WTC11 (cell line): ENCODE measurements around the gene NEDD1.

ENCODE experiments used
- CBFB ChIP-seq: sonication (generic); formaldehyde crosslinking; IDR thresholded peaks from 2 replicates; pipeline ENCODE4 v1.8.1; 2022; ENCODE audit warnings: mild to moderate bottlenecking, low read depth, missing genetic modification reagents
- CREB1 ChIP-seq: sonication (generic); formaldehyde crosslinking; IDR thresholded peaks from 2 replicates; pipeline ENCODE4 v1.8.0; 2023; ENCODE audit warnings: mild to moderate bottlenecking, missing genetic modification reagents
- CTCF ChIP-seq: fragments of 200-600 bp; IDR thresholded peaks from 2 replicates; pipeline ENCODE4 v1.8.0; 2022; ENCODE audit warnings: antibody characterized with exemption
- ETV6 ChIP-seq: sonication (generic); formaldehyde crosslinking; IDR thresholded peaks from 2 replicates; pipeline ENCODE4 v1.8.1; 2022; ENCODE audit warnings: mild to moderate bottlenecking, missing genetic modification reagents
- FOXP4 ChIP-seq: sonication (generic); formaldehyde crosslinking; IDR thresholded peaks from 2 replicates; pipeline ENCODE4 v1.8.0; 2022; ENCODE audit warnings: mild to moderate bottlenecking, missing genetic modification reagents
- NFE2L1 ChIP-seq: sonication (generic); formaldehyde crosslinking; IDR thresholded peaks from 2 replicates; pipeline ENCODE4 v1.8.1; 2023; ENCODE audit warnings: missing genetic modification reagents
- NR2C2 ChIP-seq: sonication (generic); formaldehyde crosslinking; IDR thresholded peaks from 2 replicates; pipeline ENCODE4 v1.8.0; 2022; ENCODE audit warnings: mild to moderate bottlenecking, missing genetic modification reagents
- SMAD3 ChIP-seq: sonication (generic); formaldehyde crosslinking; IDR thresholded peaks from 2 replicates; pipeline ENCODE4 v1.8.0; 2022; ENCODE audit warnings: missing genetic modification reagents, mild to moderate bottlenecking, borderline replicate concordance
- TCF7 ChIP-seq: sonication (generic); formaldehyde crosslinking; IDR thresholded peaks from 2 replicates; pipeline ENCODE4 v1.8.0; 2022; ENCODE audit warnings: mild to moderate bottlenecking, low read depth, missing genetic modification reagents, moderate library complexity
- TEAD4 ChIP-seq: sonication (generic); formaldehyde crosslinking; IDR thresholded peaks from 2 replicates; pipeline ENCODE4 v1.8.0; 2022; ENCODE audit warnings: mild to moderate bottlenecking, missing genetic modification reagents
- ZBTB43 ChIP-seq: sonication (generic); formaldehyde crosslinking; IDR thresholded peaks from 2 replicates; pipeline ENCODE4 v1.8.1; 2023; ENCODE audit warnings: mild to moderate bottlenecking, missing genetic modification reagents
- ZNF121 ChIP-seq: sonication (generic); formaldehyde crosslinking; IDR thresholded peaks from 2 replicates; pipeline ENCODE4 v1.8.0; 2023; ENCODE audit warnings: missing genetic modification reagents
- TF ChIP-seq, protein P1 (sequence below): sonication (generic); formaldehyde crosslinking; IDR thresholded peaks from 2 replicates; pipeline ENCODE4 v1.8.1; 2023; ENCODE audit warnings: mild to moderate bottlenecking, missing genetic modification reagents, moderate library complexity
- TF ChIP-seq, protein P2 (sequence below): sonication (generic); formaldehyde crosslinking; IDR thresholded peaks from 2 replicates; pipeline ENCODE4 v1.8.0; 2023; ENCODE audit warnings: missing genetic modification reagents

GRCh38 chr12:96919510-96920210 lies 12.6 kb downstream of the NEDD1 start:
- TF ChIP-seq CTCF (no peak), TEAD4 (CRISPR knock-in tag) (no peak), CBFB (no peak), ZNF121 (CRISPR knock-in tag) (no peak), ZBTB43 (no peak), NFE2L1 (CRISPR knock-in tag) (no peak), CREB1 (no peak), ETV6 (CRISPR knock-in tag) (no peak), NR2C2 (no peak), SMAD3 (no peak), TCF7 (CRISPR knock-in tag) (no peak), FOXP4 (CRISPR knock-in tag) (no peak)
- TF ChIP-seq, protein P1, sequence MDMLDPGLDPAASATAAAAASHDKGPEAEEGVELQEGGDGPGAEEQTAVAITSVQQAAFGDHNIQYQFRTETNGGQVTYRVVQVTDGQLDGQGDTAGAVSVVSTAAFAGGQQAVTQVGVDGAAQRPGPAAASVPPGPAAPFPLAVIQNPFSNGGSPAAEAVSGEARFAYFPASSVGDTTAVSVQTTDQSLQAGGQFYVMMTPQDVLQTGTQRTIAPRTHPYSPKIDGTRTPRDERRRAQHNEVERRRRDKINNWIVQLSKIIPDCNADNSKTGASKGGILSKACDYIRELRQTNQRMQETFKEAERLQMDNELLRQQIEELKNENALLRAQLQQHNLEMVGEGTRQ (CRISPR knock-in tag), result no peak
- TF ChIP-seq, protein P2, sequence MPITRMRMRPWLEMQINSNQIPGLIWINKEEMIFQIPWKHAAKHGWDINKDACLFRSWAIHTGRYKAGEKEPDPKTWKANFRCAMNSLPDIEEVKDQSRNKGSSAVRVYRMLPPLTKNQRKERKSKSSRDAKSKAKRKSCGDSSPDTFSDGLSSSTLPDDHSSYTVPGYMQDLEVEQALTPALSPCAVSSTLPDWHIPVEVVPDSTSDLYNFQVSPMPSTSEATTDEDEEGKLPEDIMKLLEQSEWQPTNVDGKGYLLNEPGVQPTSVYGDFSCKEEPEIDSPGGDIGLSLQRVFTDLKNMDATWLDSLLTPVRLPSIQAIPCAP (CRISPR knock-in tag), result no peak
